Activated T-cell treated with anti-CD3 and anti-CD28 coated beads, Interleukin-2, amount 50 U/mL, for 72 hours (primary cell): ENCODE measurements around the gene ZBTB42. TPM values are rescaled to one million over a fixed set of nuclear protein-coding genes. Genes with fewer than 3 reads are reported as not detected.

Experiments used
- ATAC-seq, 2 donors: fragments of 150-1000 bp; cut with Tn5 transposase; replicated peaks in 1 of 2; 2 replicates each; pipeline ENCODE4 v1.10.0; 2021; ENCODE audit warnings: moderate library complexity in 2 of 2, mild to moderate bottlenecking in 1 of 2
- DNase-seq, 2 donors: peaks; one replicate each; pipeline ENCODE4 v3.0.0; 2021 to 2022; ENCODE audit warnings: mixed read lengths in 1 of 2
- H3K27ac Mint-ChIP-seq: one replicate; pipeline ENCODE4 v1.8.0; 2022; ENCODE audit warnings: mild to moderate bottlenecking, moderate library complexity, mixed read lengths
- H3K27me3 Mint-ChIP-seq: one replicate; pipeline ENCODE4 v1.8.0; 2022; ENCODE audit warnings: low read depth, mixed read lengths
- H3K36me3 Mint-ChIP-seq, 2 donors: one replicate each; pipeline ENCODE4 v1.8.0; 2022; ENCODE audit warnings: mixed read lengths in 2 of 2, mild to moderate bottlenecking in 1 of 2; ENCODE audit not compliant: insufficient read depth in 2 of 2
- H3K4me1 Mint-ChIP-seq: one replicate; pipeline ENCODE4 v1.8.0; 2022; ENCODE audit warnings: low read depth, mixed read lengths
- H3K4me3 Mint-ChIP-seq, 2 donors: one replicate each; pipeline ENCODE4 v1.8.0; 2022; ENCODE audit warnings: mild to moderate bottlenecking in 2 of 2, mixed read lengths in 2 of 2, moderate library complexity in 2 of 2
- H3K9me3 Mint-ChIP-seq, 2 donors: one replicate each; pipeline ENCODE4 v1.8.0; 2022; ENCODE audit warnings: mixed read lengths in 2 of 2
- total RNA-seq, 2 donors: library from RNA; stranded (reverse); gene quantifications; one replicate each; pipeline ENCODE4 v1.2.3, GENCODE V29; 2022

ZBTB42 gene
- total RNA-seq, 2 donors from 2014 or later, result 2.5 to 3.0 TPM

DNA sequence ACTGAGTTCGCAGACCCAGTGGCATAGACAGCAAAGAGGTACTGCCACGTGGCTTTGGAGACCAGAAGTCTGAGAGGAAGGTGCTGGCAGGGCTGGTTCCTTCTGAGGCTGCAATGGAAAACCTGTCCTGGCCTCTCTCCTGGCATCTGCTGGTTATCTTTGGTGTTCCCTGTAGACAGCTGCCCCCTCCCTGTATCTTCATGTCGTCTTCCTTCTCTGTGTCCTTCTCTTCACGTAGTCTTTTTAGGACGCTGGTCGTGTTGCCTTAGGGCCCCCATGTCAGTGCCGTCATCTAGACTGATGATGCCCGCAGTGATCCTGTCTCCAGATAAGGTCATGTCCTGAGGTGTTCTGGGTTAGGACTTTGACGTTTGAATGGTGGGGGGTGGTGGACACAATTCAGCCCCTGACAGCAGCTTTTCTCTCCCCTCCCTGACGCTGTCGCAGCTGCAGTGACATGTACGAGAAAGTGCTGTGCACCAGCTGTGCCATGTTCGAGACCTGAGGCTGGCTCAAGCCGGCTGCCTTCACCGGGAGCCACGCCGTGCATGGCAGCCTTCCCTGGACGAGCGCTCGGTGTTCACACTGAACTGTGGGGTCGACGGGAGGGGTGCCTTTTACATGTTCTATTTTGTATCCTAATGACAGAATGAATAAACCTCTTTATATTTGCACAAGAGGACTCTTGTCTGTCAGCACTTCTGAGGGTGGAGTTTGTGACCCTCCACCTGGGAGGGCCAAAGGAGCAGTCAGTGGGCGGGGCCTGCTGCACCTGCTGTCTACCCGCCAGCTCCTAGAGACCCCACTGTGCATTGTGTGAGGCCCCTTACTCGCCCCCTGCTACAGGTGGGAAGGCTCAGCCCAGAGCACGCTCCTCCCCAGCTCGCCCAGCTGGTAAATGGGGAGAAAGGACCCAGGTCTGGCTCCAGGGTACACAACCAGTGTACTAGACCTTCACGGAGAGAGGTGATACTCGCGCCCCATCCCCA is 41.6 kb upstream of the ZBTB42 start:
- ATAC-seq (no peak), DNase-seq (no peak)
- H3K4me3 Mint-ChIP-seq, result no peak overlapping the region
- no peaks in the 10 kb centered on the region for H3K27me3 Mint-ChIP-seq
- H3K4me1 Mint-ChIP-seq, result peaks cover 29% of the 10 kb centered on the region
- H3K27ac Mint-ChIP-seq, result no peak overlapping the region
- peaks cover 2 to 3% of the 10 kb centered on the region in 2 donors for H3K36me3 Mint-ChIP-seq
- no peaks in the 10 kb centered on the region for H3K9me3 Mint-ChIP-seq

DNA sequence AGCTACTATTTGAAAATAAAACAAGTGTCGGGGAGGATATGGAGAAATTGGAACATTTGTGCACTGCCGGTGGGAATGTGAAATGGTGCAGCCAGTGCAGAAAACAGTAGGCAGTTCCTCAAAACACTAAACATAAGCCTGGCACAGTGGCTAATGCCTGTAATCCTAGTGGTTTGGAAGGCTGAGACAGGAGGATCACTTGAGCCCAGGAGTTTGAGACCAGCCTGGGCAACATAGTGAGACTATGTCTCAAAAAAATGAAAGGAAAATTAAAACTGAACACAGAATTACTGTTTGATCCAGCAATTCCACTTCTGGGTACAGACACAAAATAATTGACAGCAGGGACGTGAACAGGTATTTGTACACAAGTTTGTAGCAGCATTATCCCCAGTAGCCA is 35.4 kb upstream of the ZBTB42 start:
- ATAC-seq, result no peak
- H3K27me3 Mint-ChIP-seq, result no peaks in the 10 kb centered on the region
- no peak overlapping the region for H3K27ac Mint-ChIP-seq
- peaks cover 8% of the 10 kb centered on the region for H3K4me1 Mint-ChIP-seq
- no peak overlapping the region for H3K4me3 Mint-ChIP-seq
- no peak for DNase-seq
- H3K9me3 Mint-ChIP-seq, result peaks cover 0 to 1% of the 10 kb centered on the region in 2 donors
- peaks cover 2 to 3% of the 10 kb centered on the region in 2 donors for H3K36me3 Mint-ChIP-seq

DNA sequence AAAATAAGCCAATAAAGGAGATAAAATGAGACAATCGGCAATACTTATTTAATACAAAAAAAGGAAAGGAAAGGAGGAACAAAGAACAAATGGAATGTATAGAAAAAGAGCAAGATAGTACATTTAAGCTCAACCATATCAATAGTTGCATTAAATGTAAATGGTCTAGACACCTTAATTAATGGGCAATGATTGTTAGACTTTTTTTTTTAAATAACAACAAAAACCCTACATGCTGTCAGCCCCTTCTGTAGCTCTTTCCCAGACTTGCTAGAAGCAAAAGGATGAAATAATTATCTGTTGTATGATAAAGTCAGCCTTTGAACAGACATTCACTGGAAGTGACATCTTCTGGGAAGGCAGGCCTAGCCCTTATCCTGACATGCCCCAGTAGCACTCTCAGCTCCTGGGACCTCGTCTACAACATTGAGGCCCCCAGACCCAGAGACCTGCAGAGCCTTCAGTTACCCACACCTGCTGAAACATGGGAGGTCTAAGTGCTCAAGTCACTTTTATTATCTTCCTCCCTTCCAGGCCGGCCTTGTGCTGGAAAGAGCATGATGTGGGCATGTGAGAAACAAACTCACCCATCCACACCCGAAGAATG is 34.5 kb upstream of the ZBTB42 start:
- H3K9me3 Mint-ChIP-seq, result peaks cover 1 to 2% of the 10 kb centered on the region in 2 donors
- H3K36me3 Mint-ChIP-seq, result peaks cover 4 to 5% of the 10 kb centered on the region in 2 donors
- H3K27ac Mint-ChIP-seq, result peak overlapping the region; percentile 74
- DNase-seq (no peak), ATAC-seq (no peak)
- H3K4me3 Mint-ChIP-seq, result no peak overlapping the region
- H3K4me1 Mint-ChIP-seq, result peaks cover 8% of the 10 kb centered on the region
- no peaks in the 10 kb centered on the region for H3K27me3 Mint-ChIP-seq

DNA sequence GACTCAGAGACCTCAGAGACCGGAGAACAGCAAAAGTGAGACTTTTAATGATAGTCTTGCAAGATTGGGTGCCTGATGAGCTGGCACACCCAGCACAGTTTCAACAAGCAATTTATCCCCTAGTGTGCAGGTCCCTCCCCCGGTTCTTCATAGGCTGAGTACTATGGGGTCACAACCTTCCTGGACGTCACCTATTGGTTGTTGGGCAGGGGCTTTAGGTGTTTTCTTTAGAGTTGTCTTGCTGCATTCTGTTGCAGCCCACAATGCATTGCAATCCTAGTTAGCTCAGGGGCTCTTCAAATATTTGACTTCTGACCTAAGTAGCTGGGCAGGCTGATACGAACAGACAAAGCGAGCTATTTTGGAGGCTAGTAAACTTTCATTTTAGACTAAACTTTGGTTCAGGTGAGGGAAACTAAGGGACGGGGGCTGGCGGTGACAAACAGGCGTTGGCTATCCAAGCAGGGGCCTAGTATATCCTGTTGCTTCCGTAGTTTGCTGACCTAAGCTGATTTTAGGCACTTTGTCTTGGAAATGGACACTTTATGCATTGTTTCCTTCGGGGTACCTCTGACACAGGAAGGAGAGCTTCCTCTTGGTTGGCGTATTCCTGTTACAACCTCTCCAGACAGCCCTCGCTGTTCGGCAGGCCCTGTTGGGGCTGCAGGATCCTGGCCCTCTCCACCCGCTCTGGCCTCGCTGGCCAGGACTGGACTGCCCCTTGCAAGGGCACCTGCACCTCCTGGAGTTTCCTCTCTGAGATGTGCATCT is 33.9 kb upstream of the ZBTB42 start:
- Mint-ChIP-seq H3K4me1 (peaks cover 8% of the 10 kb centered on the region), H3K36me3 (peaks cover 6 to 9% of the 10 kb centered on the region in 2 donors), H3K27ac (no peak overlapping the region), H3K4me3 (no peak overlapping the region), H3K27me3 (no peaks in the 10 kb centered on the region), H3K9me3 (peaks cover 1 to 2% of the 10 kb centered on the region in 2 donors)
- ATAC-seq (no peak), DNase-seq (no peak)

DNA sequence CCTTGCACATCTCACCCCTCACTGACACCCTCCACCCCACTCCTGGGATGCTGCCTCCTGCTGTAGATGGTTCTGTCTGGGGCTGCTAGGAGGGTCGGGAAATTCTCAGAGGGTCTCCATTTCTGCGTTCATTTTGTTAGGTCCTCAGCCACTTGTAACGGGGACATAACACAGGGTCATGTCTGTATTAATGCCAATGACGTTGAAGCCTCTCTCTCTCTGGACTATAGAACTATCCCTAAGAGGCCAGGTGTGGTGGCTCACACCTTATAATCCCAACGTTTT is 33.3 kb upstream of the ZBTB42 start:
- ATAC-seq, result no peak
- Mint-ChIP-seq H3K27me3 (no peaks in the 10 kb centered on the region), H3K4me3 (no peak overlapping the region), H3K9me3 (peaks cover 1 to 2% of the 10 kb centered on the region in 2 donors), H3K27ac (no peak overlapping the region), H3K4me1 (peaks cover 8% of the 10 kb centered on the region), H3K36me3 (peaks cover 4 to 11% of the 10 kb centered on the region in 2 donors)
- no peak for DNase-seq

DNA sequence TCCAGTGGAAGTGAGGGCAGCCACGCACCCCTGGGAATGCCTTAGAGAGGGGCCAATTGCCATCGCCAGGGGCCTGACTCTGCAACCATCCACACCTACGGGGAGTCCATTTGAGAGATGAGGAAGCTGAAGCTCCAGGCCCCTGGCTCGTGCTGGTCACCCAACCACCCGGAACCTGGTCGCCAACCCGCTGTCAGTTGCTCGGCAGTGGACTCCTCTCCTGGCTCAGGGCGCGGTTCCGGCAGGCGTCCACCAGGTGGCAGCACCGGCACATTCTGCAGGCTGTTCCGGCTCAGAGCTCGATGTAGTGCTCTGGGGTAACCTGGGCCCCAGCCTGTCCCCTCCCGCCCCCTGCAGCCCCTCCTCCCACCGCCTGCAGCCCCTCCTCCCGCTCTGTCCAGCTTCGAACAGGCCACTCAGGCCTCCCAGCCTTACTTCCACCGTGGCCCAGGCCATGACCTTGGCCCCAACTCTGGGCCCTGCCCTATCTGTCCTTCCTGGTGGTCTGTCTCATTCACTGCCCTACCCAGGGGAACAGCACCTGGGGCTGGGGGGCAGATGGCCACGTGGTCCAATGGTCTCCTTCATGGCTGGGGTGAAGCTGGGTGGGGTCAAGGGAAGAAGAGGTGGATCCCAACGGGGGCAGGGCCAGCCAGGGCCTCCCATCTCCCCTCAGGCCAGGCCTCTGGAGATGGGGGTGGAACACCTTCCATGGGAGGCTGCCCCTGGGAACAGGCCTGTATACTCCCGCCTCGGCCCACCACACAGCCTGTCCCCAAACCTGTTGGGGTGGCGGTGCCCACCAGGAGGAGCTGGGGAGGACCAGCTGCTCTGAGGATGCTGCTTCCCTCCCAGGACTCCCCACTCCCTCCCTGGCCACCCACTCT is 32.2 kb upstream of the ZBTB42 start:
- ATAC-seq (peak; percentile 91 to 95), DNase-seq (peak; percentile 90 to 95)
- no peaks in the 10 kb centered on the region for H3K27me3 Mint-ChIP-seq
- H3K4me1 Mint-ChIP-seq, result peaks cover 8% of the 10 kb centered on the region
- no peak overlapping the region for H3K4me3 Mint-ChIP-seq
- H3K27ac Mint-ChIP-seq, result no peak overlapping the region
- H3K36me3 Mint-ChIP-seq, result peaks cover 4 to 11% of the 10 kb centered on the region in 2 donors
- peaks cover 1 to 2% of the 10 kb centered on the region in 2 donors for H3K9me3 Mint-ChIP-seq

DNA sequence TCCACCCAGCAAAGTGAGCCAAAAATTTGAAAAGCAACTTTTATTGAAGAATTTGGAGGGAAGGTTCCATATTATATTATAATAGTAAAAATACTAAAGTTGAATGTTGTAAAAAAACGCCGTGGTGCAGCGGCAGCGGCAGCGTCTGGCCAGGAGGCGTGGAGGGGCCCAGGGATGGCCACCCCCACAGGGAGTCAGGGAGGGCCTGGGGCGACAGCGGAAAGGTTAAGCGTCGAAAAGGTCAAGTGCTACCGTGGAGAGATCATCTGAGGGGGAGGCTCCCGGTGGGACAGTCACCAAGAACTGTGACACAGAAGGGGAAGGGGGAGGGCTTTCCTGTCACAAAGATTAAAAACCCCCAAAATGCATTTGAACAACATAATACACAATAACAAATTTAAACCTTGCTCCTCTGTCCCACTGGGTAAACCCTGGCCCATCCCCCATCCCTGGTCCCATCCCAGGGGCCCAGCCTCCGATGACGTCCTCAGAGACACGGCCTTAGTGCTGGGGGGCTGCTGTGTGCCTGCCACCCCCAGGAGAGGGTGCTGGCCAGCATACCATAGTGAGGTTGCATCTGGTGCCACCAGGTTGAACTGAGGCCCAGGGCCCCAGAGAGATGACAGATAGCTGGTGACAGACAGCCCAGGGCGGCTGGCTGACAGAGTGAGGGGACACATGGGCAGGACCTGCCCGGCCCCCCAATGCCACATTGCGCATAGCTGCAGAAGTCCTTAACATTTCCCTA is 31.4 kb upstream of the ZBTB42 start:
- H3K27me3 Mint-ChIP-seq, result no peaks in the 10 kb centered on the region
- H3K4me3 Mint-ChIP-seq, result no peak overlapping the region
- no peak for DNase-seq
- no peak overlapping the region for H3K27ac Mint-ChIP-seq
- peaks cover 1 to 2% of the 10 kb centered on the region in 2 donors for H3K9me3 Mint-ChIP-seq
- no peak for ATAC-seq
- H3K4me1 Mint-ChIP-seq, result peaks cover 8% of the 10 kb centered on the region
- H3K36me3 Mint-ChIP-seq, result peaks cover 4 to 12% of the 10 kb centered on the region in 2 donors

DNA sequence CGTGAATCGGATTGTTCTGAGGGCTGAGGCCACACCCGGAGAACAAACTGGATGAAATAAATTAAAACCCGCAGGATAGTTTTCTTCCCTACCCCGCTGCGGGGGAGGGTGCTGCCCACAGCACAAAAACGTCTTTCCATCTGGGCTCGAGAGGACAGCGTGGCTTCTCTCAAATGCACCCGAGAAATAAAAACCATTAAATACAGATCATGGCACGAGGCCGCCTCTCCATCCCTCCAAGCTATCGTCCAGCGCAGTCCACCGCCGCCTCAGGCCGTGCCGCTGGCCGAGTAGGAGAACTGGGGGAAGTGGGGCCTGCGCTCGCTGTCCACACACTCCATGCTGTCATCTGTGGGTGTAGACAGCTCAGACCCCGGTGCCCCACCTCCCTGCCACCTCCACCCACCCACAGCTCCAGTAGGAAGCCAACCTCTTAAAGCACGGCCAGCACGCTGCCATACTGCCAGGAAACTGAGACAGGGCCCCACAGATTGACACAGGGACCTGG is 30.8 kb upstream of the ZBTB42 start:
- H3K36me3 Mint-ChIP-seq, result peaks cover 4 to 12% of the 10 kb centered on the region in 2 donors
- no peaks in the 10 kb centered on the region for H3K27me3 Mint-ChIP-seq
- H3K27ac Mint-ChIP-seq, result no peak overlapping the region
- no peak overlapping the region for H3K4me3 Mint-ChIP-seq
- ATAC-seq (no peak), DNase-seq (no peak)
- H3K4me1 Mint-ChIP-seq, result peaks cover 8% of the 10 kb centered on the region
- peaks cover 1 to 2% of the 10 kb centered on the region in 2 donors for H3K9me3 Mint-ChIP-seq

DNA sequence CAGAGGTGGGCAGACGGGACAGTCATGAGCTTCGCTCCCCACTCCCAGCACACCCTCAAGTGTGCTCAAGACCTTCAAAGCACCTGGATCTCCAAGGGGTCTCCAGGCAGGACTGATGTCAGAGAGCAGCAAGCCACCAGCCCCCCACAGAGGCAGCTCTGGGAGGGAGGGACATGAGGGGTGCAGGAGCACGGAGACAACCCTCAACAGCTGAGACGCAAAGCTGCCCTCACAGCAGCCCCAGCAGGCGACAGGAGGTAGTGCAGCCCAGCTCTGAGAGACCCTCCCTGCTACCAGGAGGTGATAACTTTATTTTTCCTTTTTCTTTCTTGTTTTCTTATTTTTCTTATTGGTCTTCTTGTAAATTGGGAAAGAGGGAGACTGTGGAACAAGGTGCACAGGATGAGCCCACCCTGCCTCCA is 30.0 kb upstream of the ZBTB42 start:
- Mint-ChIP-seq H3K27me3 (no peaks in the 10 kb centered on the region), H3K9me3 (peaks cover 1 to 2% of the 10 kb centered on the region in 2 donors), H3K36me3 (peaks cover 4 to 12% of the 10 kb centered on the region in 2 donors), H3K4me1 (peaks cover 8% of the 10 kb centered on the region), H3K27ac (no peak overlapping the region), H3K4me3 (no peak overlapping the region)
- ATAC-seq (no peak), DNase-seq (no peak)

DNA sequence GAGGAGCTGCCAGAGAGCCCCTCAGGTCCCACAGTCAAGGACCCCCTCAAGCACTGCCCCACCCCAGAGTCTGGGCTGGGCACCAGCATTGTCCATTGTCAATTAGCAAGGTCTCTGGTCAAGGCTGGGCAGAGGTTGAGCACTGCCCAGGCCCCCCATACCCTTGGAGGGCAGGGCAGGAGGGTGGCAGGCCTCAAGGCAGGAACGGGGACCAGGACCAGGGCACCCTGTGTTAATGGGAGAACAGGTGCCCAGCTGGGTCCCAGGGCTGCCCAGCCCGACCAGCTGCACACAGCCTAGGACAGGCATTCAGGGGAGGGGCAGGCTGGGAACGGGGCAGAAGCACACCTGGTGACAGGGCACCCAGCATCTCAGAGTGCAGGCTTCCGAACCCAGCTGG is 29.5 kb upstream of the ZBTB42 start:
- ATAC-seq (no peak), DNase-seq (no peak)
- Mint-ChIP-seq H3K27me3 (no peaks in the 10 kb centered on the region), H3K4me1 (peaks cover 8% of the 10 kb centered on the region), H3K9me3 (peaks cover 0 to 2% of the 10 kb centered on the region in 2 donors), H3K27ac (no peak overlapping the region), H3K36me3 (peaks cover 4 to 12% of the 10 kb centered on the region in 2 donors), H3K4me3 (no peak overlapping the region)

DNA sequence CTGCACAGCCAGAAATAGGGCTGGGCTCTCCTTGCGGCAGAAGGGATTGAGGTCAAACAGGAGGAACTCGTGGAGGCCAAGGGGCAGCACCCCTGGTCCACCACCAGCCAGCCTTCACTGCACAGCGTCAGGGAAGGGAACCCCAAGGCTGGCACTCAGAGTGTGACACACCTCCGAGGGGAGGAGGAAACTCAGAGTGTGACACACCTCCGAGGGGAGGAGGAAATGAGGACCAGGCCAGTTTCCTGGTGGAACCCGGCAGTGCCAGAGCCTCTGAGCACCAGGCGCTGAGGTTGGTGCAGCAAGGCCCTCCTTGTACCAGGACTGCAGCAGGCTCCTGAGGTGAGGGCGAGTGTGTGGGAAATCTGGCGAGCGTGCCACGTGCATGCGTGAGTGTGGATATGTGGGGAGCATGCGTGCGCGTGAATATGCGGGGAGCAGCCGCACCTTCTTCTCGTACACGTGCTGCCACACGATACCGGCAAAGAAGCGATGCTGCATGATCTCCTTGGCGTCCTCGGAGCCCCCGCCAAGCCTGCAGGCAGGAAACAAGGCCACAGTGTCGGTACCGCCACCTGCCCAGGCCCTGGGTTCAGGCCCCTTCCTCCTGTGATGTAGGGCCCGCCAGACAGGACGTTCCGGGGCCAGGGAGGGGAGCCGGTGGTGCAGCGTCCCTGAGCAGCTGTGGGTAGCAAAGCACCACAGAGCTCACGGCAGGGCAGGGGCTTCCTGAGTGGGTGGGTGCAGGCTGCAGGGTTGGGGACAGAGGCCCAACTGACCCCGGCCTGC is 28.8 kb upstream of the ZBTB42 start:
- Mint-ChIP-seq H3K9me3 (peaks cover 0 to 2% of the 10 kb centered on the region in 2 donors), H3K4me3 (no peak overlapping the region), H3K4me1 (peaks cover 8% of the 10 kb centered on the region), H3K27ac (no peak overlapping the region), H3K27me3 (no peaks in the 10 kb centered on the region), H3K36me3 (peaks cover 6 to 15% of the 10 kb centered on the region in 2 donors)
- DNase-seq (no peak), ATAC-seq (no peak)
